Fibroblast of peridontal ligament (primary cell): Measurements from ENCODE around the gene RADIL.

Experiments used
- DNase-seq: peaks from one replicate; pipeline ENCODE4 v3.0.0-alpha.2; 2010; ENCODE audit errors: extremely low read depth

Gene RADIL

DNA sequence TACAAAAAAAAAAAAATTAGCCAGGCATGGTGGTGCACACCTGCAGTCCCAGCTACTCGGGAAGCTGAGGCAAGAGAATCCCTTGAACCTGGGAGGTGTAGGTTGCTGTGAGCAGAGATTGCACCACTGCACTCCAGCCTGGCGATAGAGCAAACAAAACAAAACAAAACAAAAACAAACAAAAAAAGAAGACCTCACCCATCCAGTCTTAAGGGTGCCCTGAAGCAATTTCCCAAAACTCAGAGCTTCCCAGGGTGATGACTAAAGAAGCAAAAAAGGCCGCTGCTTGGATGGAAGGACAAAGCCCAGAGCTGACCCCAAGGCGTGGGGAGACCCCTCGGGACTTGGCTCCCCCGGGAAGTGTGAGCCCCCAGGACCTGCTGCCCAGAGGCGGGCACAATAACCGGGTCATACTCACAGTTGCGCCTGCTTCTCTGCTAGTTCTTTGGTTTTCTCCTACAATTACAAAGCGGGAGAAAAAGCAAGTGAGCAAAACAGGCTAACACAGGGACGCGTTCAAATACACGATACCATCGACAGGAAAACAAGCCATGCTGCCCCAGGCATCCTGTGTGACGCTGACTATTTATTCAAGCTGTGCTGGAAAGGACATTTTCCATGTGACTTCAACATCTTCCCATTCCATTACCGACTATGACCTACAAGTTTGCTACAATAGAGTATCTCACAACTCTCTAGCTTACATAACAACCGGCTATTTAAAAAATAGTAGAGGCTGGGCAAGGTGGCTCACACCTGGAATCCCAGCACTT, 51.6 kb downstream of the RADIL start:
- no peak for DNase-seq

DNA sequence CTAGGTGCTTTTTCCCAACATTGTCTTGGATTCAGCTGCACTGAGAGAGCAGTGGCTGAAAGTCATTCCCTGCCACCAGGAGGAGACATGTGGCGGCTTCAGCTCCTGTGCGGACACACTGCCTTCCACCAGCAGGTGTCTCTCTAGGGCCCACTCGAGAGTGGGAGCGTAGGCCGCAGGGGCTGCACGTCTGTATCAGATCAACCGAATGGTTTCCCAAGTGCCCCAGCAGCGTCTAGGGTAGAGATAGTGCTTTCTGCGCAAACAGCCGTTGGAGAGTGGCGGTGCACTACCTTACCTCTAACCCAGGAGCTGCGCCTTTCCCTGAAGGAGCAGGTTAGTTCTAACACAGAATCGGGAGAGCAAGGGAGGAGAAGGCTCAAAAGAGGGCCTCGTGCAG, 53.3 kb downstream of the RADIL start:
- peak; percentile 17 for DNase-seq

GRCh38 chr7:4828720-4829383, 54.7 kb downstream of the RADIL start:
- DNase-seq, result no peak

- DNase-seq, result no peak
These were observed 58.4 kb downstream of the RADIL start for GRCh38 chr7:4825081-4825480.

- DNase-seq, result no peak
These were observed 59.3 kb downstream of the RADIL start for GRCh38 chr7:4824120-4824775.

GRCh38 chr7:4823441-4824119, 59.9 kb downstream of the RADIL start:
- no peak for DNase-seq

DNA sequence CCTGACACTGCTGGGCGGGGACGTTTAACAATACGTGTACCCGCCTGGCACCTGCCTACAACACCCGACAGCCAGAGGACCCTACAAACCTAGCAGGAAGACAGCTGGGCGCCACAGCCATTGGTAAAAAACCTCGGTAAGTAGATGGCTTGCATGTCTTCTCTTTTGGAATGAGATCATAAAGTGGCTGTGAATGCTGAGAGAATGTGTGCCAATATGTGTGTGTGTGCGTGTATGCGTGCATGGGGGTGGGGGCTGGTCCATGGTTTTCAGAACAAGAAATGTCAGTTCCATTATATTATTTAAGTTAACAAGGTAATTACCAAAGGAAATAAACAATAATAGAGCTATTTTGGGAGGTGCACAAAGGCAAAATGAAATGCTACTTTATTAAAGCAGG, 60.8 kb downstream of the RADIL start:
- DNase-seq, result no peak

- DNase-seq, result no peak
These were observed 62.5 kb downstream of the RADIL start for GRCh38 chr7:4820967-4821471.

- no peak for DNase-seq
These were observed 63.0 kb downstream of the RADIL start for GRCh38 chr7:4820405-4820966.

GRCh38 chr7:4819560-4820404, 63.7 kb downstream of the RADIL start:
- no peak for DNase-seq

DNA sequence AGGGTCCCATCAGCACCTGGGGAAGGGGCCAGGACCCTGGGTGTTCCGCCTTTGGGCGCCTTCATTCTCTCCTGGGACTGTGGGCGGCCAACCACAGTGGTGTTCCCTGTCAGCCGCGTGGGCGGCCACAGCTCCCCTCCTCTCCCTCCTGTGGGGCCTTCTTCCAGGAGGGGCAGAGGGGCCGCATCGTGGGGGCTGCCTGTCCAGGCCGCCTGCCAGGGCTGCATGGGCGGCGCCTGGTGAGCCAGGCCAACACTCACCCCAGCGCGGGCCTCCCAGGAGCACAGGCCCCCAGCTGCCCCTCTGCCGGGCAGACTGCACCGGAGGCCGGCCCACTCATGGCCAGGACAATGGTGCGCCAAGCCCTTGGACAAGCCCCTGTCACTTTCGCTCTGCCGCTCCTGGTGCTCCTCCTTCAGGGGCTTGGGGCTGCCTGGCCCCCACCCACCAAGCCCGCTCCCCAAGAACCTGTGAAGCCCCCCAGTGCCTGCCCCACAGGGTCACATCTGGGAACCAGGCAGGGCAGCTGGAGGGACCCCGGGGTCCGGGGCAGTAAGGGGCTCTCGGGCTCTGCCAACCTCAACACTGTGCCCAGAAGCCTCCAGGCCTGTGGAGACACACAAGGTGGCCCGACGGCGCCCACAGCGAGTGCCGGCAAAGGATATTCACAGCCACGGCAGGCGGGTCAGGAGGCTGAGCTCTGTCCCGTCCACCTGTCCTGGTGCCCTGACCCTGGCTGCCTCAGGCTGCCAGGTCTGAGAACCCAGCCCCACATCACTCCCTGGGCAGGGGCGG, 65.3 kb downstream of the RADIL start:
- no peak for DNase-seq

DNA sequence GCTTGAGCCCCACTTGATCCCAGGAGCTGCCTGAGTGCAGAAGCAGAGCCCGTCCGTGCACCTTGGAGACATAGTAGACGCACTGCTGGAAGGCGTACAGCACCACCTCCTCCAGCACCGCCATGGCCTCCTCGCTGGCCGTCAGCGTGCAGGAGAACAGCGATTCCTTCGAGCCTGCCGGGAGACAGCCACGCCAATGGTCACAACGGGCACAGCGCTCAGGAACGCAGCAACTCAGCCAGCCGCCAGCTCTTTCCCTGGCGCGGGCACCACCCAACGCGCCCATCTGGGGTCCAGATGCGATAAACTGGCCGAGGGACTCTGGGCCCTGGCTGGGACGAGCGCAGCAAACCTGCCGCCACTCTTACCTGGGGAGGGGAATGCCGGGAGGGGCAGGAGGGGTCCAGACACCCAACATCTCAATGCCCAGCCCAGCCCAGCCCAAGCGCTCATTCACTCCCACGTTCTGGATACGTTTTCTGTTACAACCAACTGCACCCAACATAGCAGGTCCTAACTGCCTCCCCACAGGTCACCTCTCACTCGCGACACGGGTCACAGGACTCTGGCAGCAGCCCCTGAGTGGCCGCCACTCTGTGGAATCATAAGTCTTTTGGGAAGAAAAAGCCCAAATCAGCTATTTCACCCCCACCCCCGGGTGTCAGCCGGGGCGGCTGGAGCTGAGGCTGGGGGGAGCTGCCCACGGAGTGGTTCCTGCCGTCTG, 66.2 kb downstream of the RADIL start:
- DNase-seq, result no peak

DNA sequence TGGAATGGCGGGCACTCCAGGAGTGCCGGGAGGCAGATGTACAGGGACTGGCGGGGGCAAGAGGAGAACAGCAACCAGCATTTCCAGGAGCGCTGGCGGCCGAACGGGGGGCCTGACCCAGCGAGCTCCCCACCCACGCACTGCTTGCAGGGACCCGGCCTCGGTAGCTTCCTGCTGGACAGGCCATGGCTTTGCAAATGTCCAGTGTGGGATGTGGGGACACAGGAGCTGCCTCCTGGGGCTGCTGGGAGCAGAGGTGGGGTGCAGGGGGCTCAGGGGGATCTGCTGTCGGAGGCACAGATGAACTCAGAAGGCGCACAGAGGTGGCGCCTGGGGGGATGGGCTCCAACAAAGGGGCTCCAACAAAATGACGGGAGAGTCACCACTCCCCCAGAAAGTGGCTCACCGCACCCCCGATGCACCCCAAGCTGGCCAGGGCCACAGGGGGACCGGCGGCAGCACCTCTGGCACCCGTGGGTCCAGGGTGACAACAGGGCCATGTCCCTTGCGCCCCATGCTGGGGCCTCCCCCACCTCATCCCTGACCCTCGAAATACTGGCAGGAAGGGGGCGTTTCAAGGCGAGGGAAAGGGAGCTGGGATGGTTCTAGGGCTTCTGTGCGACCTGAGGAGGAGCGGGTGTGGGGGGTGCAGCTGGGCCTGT, 67.0 kb downstream of the RADIL start:
- DNase-seq, result no peak

DNA sequence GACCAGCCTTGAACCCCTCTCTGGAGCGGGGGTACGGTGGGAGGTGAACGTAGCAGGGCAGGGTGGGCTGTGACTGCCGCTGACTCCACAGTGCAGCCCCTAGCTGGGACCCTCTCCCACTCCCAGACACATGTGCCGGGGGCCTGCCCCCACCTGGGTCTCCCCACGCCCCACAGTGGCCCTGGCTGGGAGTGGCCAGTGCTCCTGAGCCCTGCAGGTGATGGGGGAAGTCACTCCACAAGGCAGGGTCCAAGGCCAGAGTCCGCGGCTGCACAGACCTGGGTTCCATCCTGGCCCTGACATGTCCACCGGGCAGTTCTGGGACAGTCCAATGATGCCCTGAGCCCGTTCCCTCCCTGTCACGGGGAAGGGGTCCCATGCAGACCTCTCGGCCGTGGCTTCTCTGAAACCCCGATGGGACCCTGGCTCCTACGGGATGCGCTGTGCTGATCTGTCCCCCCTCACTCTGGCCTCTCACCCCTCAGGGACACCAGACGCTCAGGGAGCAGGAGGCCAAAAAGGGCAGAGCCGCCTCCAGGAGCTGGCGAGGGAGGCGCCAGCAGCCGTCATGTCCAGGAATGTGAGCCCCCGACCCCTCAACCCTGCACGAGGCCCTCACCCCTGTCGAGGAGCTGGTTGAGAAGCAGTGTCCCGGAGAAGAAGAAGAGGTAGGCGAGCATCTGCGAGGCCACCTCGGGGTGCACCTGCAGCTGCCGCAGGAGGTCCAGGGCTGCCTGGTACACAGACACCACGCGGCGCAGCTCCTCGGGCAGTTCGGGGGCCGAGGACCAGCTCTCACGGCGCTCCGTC, 67.7 kb downstream of the RADIL start:
- no peak for DNase-seq

DNA sequence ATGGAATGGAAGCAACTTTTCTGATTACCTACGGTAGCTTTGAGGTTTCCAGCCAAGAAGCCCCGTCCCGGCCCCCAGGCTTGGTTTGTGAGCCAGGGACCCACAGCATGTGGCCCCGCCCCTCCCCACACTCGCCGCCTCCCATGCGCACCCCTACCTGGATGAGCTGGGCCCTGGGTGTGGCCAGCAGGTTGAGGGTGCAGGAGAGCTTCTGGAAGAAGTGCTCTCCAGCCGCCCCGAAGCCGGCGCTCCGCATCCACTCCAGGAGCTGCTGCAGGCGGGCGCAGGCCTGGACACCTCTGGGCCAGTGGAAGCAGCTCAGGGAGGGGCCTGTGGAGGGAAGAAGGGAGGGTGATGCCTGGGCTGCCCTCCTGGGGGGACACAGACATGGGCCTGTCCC, 68.4 kb downstream of the RADIL start:
- no peak for DNase-seq

GRCh38 chr7:4814433-4814832, 69.1 kb downstream of the RADIL start:
- DNase-seq, result no peak

GRCh38 chr7:4809666-4810065, 73.8 kb downstream of the RADIL start:
- no peak for DNase-seq

DNA sequence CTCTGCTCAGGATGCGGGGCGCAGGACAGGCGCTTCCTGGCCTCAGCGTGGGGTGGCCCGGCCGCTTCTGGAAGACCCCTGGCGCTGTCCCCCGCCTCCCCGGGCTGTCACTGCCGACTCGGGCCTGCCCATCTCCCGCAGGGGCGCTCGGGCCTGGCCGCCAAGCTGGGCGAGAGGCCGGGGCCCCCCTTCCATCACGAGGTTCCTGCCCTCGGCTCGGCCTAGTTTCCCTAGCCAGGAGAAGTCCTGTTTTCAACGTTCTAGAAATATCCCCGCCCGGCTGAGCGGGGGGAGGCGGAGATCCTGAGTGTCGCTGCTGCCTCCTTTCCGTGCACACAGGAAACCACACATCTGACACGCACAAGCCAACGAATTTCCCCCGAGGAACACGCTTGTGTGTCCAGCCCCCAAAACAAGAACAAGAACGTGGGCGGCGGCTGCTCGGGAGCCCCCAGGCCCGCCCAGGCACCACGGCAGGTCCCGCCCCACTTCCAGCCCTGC, 74.4 kb downstream of the RADIL start:
- no peak for DNase-seq
